Right renal pelvis (tissue), 4 donors: Measurements from ENCODE around the gene GOLPH3. TPM values are rescaled to one million over a fixed set of nuclear protein-coding genes. Genes with fewer than 3 reads are reported as not detected.
"Not testable (repeated sequence)": the region's sequence is repeated elsewhere in the genome, so short reads cannot be mapped to it uniquely, and the experiment has no call there.

Experiments
- DNase-seq, 4 donors: peaks; one replicate each; pipeline ENCODE4 v3.0.0-alpha.2; 2013; ENCODE audit warnings: low read depth in 4 of 4, low spot score in 3 of 4, missing footprints in 1 of 4
- polyA plus RNA-seq, 4 donors: library from polyadenylated mRNA; unstranded; fragments of 120-200 nt; gene quantifications; one replicate each; pipeline ENCODE4 v1.2.1, GENCODE V29; 2013; ENCODE audit not compliant: insufficient read length in 4 of 4

GOLPH3 gene
- polyA plus RNA-seq, 4 donors = 94.9 to 114 (median 107) TPM

- no peak for DNase-seq
Measured at GRCh38 chr5:32100691-32101302, 73.3 kb downstream of the GOLPH3 start.

DNA sequence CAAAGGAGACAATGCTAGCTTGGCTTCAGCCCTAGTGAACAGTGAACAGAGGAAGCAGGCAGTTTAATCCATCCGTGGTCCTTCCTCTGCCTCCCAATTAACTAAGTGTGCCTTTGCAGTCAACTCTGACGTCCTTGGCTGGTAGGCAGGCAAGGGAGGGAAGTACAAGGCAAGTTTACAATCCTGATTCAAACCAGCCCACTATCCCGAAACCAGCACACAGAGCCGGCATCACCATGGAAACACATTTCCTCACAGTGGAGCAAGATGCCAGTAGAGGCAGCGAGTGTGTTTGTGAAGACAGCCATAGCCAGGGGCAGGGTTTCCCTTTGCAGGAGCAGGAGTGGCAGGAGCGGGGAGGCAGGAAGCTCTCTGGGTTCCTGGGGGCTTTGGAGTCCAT, 73.9 kb downstream of the GOLPH3 start:
- no peak for DNase-seq

GRCh38 chr5:32099486-32100035, 74.6 kb downstream of the GOLPH3 start:
- DNase-seq = no peak

DNA sequence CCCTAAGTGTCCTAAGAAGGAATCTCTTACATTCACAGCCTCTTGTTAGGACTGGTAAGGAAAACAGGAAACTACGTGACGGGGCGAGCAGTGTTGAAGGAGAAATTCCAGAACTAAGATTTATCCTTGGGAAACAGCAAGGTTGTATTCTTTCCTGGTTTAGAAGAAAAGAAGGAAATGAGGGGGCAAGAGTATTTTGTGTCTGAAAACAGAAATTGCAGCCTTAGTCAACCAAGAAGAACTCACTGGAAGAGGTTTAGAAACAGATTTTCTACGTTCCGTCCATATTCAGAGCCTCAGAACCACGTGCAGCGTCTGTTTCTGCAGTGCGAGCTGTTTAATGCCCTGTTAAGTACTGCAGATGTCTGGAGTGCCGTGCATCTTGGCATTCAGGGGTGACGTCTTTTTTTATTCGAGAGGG, 75.2 kb downstream of the GOLPH3 start:
- no peak for DNase-seq

DNA sequence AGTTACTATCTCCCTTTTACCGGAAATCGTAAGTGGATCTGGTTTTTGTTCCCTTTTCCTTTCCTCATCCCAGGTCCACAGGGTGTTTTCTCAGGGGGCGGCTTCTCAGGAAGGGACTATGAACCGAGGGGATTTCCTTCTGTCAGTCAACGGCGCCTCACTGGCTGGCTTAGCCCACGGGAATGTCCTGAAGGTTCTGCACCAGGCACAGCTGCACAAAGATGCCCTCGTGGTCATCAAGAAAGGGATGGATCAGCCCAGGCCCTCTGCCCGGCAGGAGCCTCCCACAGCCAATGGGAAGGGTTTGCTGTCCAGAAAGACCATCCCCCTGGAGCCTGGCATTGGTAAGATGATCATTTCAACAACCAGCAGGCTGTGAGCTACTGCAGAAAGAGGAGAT, 75.8 kb downstream of the GOLPH3 start:
- DNase-seq = no peak

DNA sequence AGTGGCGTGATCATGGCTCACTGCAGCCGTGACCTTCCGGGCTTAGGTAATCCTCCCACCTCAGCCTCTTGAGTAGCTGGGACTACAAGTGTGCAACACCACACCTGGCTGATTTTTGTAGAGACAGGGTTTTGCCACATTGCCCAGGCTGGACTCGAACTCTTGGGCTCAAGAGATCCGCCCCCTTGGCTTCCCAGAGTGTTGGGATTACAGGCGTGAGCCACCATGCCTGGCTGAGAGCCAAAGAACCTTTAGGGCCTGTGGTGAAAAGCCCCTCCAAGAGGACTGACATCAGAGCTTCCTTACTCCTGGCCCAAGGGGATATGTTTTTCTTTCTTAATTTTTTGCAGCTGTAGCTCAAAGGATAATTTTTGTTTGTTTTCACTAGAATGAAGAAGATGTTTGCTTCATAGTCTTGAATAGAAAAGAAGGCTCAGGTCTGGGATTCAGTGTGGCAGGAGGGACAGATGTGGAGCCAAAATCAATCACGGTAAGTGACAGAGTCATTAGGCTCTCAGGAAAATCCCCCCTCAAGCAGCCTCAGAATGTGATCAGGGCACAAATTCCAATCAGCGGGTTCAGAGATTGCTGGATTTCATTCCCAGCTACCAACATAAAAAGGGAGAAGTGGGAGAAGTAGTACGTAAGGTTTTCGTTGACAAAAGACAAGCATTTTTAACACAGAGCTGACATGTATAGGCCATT, 77.1 kb downstream of the GOLPH3 start:
- no peak for DNase-seq

DNA sequence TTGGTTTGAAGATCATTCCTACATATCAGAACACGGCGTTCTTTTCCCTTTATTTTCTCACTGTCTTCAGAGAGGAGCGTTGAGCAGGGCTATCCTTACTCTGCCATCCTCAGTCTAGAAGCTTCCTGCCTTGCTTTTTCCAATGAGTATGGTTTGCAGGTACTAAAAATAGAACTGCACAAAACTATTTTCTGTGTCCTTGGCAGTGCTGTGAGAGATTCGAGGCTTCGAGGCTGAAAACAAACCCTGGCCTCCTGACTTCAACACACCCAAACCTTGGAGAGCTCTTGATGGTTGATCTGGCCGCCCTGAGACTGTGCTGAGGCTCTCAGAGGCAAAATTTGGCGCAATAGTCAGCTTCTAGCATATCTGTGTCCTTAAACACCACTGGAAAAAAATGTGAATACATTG, 78.9 kb downstream of the GOLPH3 start:
- no peak for DNase-seq

GRCh38 chr5:32094691-32095090, 79.4 kb downstream of the GOLPH3 start:
- no peak for DNase-seq

DNA sequence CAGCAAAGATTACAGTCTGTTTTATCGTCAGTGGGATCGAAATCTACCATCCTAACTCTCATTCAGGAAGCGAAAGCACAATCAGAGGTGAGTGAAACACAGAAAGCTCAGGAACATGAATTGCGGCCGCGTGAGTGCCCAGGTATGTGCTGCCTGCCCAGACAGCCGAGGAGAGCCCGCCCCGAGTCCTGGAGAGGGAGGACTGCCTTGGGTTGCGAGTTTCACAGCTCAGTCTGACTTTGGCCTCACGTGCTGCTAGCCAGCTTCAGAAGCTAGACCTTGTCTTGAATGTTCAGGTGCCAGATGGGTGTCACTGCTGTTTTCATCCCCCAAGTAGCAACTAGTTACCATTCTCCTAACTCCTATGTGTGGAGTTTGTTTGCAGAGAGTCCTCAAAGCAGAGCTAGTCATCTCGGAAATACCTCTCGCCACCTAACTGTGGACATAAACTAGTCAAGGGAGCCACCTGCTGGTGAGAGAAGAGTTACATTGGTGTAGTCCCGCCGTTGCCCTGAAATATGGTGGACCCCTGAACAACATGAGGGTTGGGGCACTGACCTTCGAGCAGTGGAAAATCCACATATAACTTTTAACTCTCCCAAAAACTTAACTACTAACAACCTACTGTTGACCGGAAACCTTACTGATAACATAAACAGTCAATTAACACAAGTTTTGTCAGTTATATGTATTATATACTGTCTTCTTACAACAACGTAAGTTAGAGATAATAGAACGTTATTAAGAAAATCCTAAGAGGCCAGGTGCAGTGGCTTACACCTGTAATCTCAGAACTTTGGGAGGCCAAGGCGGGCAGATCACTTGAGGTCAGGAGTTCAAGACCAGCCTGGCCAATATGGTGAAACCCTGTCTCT, 80.9 kb downstream of the GOLPH3 start:
- peak; percentile 54 to 67 (median 60) for DNase-seq

GRCh38 chr5:32090755-32091128, 83.4 kb downstream of the GOLPH3 start:
- DNase-seq = no peak

DNA sequence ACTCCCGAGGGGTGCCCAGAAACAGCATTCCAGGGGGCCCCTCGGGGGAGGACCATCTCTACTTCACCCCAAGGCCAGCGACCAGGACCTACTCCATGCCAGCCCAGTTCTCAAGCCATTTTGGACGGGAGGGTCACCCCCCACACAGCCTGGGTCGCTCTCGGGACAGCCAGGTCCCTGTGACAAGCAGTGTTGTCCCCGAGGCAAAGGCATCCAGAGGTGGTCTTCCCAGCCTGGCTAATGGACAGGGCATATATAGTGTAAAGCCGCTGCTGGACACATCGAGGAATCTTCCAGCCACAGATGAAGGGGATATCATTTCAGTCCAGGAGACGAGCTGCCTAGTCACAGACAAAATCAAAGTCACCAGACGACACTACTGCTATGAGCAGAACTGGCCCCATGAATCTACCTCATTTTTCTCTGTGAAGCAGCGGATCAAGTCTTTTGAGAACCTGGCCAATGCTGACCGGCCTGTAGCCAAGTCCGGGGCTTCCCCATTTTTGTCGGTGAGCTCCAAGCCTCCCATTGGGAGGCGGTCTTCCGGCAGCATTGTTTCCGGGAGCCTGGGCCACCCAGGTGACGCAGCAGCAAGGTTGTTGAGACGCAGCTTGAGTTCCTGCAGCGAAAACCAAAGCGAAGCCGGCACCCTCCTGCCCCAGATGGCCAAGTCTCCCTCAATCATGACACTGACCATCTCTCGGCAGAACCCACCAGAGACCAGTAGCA, 83.9 kb downstream of the GOLPH3 start:
- DNase-seq = no peak

- no peak for DNase-seq
Measured at GRCh38 chr5:32089146-32090000, 84.7 kb downstream of the GOLPH3 start.

DNA sequence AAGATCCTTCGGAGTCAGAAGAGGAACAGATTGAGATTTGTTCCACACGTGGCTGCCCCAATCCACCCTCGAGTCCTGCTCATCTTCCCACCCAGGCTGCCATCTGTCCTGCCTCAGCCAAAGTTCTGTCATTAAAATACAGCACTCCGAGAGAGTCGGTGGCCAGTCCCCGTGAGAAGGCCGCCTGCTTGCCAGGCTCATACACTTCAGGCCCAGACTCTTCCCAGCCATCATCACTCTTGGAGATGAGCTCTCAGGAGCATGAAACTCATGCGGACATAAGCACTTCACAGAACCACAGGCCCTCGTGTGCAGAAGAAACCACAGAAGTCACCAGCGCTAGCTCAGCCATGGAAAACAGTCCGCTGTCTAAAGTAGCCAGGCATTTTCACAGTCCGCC, 85.9 kb downstream of the GOLPH3 start:
- DNase-seq = no peak

DNA sequence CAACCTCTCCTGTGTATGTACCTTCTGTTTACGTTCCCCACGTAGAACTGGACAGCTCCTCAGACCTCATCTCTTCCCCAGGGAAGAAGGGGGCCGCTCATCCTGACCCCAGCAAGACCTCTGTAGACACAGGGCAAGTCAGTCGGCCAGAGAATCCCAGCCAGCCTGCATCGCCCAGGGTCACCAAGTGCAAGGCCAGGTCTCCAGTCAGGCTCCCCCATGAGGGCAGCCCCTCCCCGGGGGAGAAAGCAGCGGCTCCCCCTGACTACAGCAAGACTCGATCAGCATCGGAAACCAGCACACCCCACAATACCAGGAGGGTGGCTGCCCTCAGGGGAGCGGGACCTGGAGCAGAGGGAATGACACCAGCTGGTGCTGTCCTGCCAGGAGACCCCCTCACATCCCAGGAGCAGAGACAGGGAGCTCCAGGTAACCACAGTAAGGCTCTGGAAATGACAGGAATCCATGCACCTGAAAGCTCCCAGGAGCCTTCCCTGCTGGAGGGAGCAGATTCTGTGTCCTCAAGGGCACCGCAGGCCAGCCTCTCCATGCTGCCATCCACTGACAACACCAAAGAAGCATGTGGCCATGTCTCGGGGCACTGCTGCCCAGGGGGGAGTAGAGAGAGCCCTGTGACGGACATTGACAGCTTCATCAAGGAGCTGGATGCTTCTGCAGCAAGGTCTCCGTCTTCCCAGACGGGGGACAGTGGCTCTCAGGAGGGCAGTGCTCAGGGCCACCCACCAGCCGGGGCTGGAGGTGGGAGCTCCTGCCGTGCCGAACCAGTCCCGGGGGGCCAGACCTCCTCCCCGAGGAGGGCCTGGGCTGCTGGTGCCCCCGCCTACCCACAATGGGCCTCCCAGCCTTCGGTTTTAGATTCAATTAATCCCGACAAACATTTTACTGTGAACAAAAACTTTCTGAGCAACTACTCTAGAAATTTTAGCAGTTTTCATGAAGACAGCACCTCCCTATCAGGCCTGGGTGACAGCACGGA, 86.7 kb downstream of the GOLPH3 start:
- DNase-seq = no peak

- DNase-seq = no peak
Measured at GRCh38 chr5:32083981-32084430, 90.1 kb downstream of the GOLPH3 start.

DNA sequence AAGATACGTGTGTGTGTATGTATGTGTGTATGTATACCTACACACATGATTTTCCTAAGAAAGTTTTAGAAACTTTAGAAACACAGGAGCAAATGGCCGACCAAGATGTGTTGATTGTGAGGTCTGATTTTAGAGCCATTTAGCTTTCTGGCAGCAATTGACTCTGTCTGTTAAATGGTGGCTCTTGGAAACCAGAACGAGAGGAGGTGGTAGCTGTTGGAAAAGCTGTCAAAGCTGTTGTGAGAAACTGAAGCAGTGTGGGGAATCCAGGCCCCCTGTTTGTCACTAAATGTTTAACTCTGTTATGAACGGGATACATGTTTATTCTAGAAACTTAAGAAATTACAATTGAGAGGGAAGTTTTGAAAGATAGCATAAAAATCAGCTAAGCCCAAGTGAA, 91.4 kb downstream of the GOLPH3 start:
- DNase-seq = no peak

DNA sequence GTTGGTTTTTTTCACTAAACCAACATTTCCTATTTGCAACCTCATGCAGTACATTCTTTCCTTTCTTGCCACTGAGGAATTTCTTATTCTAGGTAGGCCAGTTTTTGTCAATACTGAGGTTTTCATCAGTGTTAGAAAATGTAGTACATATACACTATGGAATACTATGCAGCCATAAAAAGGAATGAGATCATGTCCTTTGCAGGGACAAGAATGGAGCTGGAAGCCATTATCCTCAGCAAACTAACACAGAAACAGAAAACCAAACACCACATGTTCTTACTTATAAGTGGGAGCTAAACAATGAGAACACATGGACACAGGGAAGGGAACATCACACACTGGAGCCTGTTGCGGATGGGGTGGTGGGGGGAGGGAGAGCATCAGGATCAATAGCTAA, 93.6 kb downstream of the GOLPH3 start:
- DNase-seq = not testable (repeated sequence)

- DNase-seq = not testable (repeated sequence)
Measured at GRCh38 chr5:32078855-32079254, 95.3 kb downstream of the GOLPH3 start.
